NCI-H146 treated with DMSO at 0.1 percent for 48 hours (cell line): ENCODE results near the gene GSG1L.

Experiments
- DNase-seq: peaks from one replicate; lab custom pipeline; 2025; ENCODE audit not compliant: unreplicated experiment; lab: John Stamatoyannopoulos, UW

Gene GSG1L

GRCh38 chr16:27859020-27859419 is 204.5 kb downstream of the GSG1L start:
- DNase-seq, result no peak

- no peak for DNase-seq
These were observed 209.9 kb downstream of the GSG1L start for GRCh38 chr16:27853651-27854050.

- no peak for DNase-seq
These were observed 210.4 kb downstream of the GSG1L start for GRCh38 chr16:27853101-27853500.

- DNase-seq, result no peak
These were observed 210.8 kb downstream of the GSG1L start for GRCh38 chr16:27852681-27853080.

- DNase-seq, result no peak
These were observed 211.4 kb downstream of the GSG1L start for GRCh38 chr16:27852116-27852515.

GRCh38 chr16:27851586-27851985 is 211.9 kb downstream of the GSG1L start:
- no peak for DNase-seq

- DNase-seq, result no peak
These were observed 213.9 kb downstream of the GSG1L start for GRCh38 chr16:27849621-27850020.

GRCh38 chr16:27847030-27847550 is 216.4 kb downstream of the GSG1L start:
- DNase-seq, result no peak

- DNase-seq, result no peak
These were observed 218.7 kb downstream of the GSG1L start for GRCh38 chr16:27844826-27845225.

- no peak for DNase-seq
These were observed 219.7 kb downstream of the GSG1L start for GRCh38 chr16:27843800-27844199.

- no peak for DNase-seq
These were observed 221.6 kb downstream of the GSG1L start for GRCh38 chr16:27841911-27842310.

GRCh38 chr16:27841061-27841801 is 222.3 kb downstream of the GSG1L start:
- no peak for DNase-seq

- no peak for DNase-seq
These were observed 223.0 kb downstream of the GSG1L start for GRCh38 chr16:27840311-27841060.

- no peak for DNase-seq
These were observed 224.1 kb downstream of the GSG1L start for GRCh38 chr16:27839419-27839818.

GRCh38 chr16:27838536-27839175 is 224.9 kb downstream of the GSG1L start:
- DNase-seq, result no peak

GRCh38 chr16:27829975-27830374 is 233.5 kb downstream of the GSG1L start:
- DNase-seq, result no peak

GRCh38 chr16:27828671-27829070 is 234.8 kb downstream of the GSG1L start:
- DNase-seq, result no peak

GRCh38 chr16:27827765-27828164 is 235.7 kb downstream of the GSG1L start:
- no peak for DNase-seq

- DNase-seq, result no peak
These were observed 236.6 kb downstream of the GSG1L start for GRCh38 chr16:27826893-27827289.

- no peak for DNase-seq
These were observed 237.2 kb downstream of the GSG1L start for GRCh38 chr16:27826081-27826892.

- no peak for DNase-seq
These were observed 238.7 kb downstream of the GSG1L start for GRCh38 chr16:27824786-27825185.
